Right kidney (tissue), 9 donors: Measurements from ENCODE around the gene ABCG1.
"Not testable (repeated sequence)": the region's sequence is repeated elsewhere in the genome, so short reads cannot be mapped to it uniquely, and the experiment has no call there.

ENCODE experiments used
- DNase-seq: peaks from one replicate; pipeline ENCODE4 v3.0.0-alpha.2; 2016
- long read RNA-seq, 8 donors: transcript quantifications; one replicate each; lab custom pipeline, GENCODE V29; 2026

The ABCG1 gene
- long read RNA-seq, donor 1, partial matches to known transcripts, result 0 of 1 reads
- long read RNA-seq, donor 1, other reads (novel, unspliced or antisense), result 0 of 1 reads
- long read RNA-seq, donor 2, partial matches to known transcripts, result 6 of 7 reads
- long read RNA-seq, donor 2, other reads (novel, unspliced or antisense), result 0 of 7 reads
- long read RNA-seq, donor 3, result 0 reads
- long read RNA-seq, donor 4, partial matches to known transcripts, result 9 of 10 reads
- long read RNA-seq, donor 4, other reads (novel, unspliced or antisense), result 0 of 10 reads
- long read RNA-seq, donor 5, partial matches to known transcripts, result 0 of 2 reads
- long read RNA-seq, donor 5, other reads (novel, unspliced or antisense), result 0 of 2 reads
- long read RNA-seq, donor 6, partial matches to known transcripts, result 0 of 3 reads
- long read RNA-seq, donor 6, other reads (novel, unspliced or antisense), result 0 of 3 reads
- long read RNA-seq, donor 7, partial matches to known transcripts, result 0 of 4 reads
- long read RNA-seq, donor 7, other reads (novel, unspliced or antisense), result 0 of 4 reads
- long read RNA-seq, donor 8, partial matches to known transcripts, result 0 of 3 reads
- long read RNA-seq, donor 8, other reads (novel, unspliced or antisense), result 0 of 3 reads

GRCh38 chr21:42218836-42219605 is at the start of gene ABCG1:
Gene ABCG1 (plus strand): TSS chr21:42219140. CDS start chr21:42219263, 123 bp downstream.
- peak; percentile 62 for DNase-seq

- DNase-seq, result no peak
Measured at GRCh38 chr21:42169758-42170157, 49.2 kb upstream of the ABCG1 start.

GRCh38 chr21:42171091-42172053 is 47.6 kb upstream of the ABCG1 start:
- DNase-seq, result no peak

- DNase-seq, result no peak
Measured at GRCh38 chr21:42172596-42173483, 46.1 kb upstream of the ABCG1 start.

GRCh38 chr21:42174173-42174572 is 44.8 kb upstream of the ABCG1 start:
- DNase-seq, result no peak

GRCh38 chr21:42175110-42175710 is 43.7 kb upstream of the ABCG1 start:
- DNase-seq, result no peak

GRCh38 chr21:42176859-42177258 is 42.1 kb upstream of the ABCG1 start:
- no peak for DNase-seq

- no peak for DNase-seq
Measured at GRCh38 chr21:42179316-42179715, 39.6 kb upstream of the ABCG1 start.

- not testable (repeated sequence) for DNase-seq
Measured at GRCh38 chr21:42180001-42180400, 38.9 kb upstream of the ABCG1 start.

GRCh38 chr21:42182713-42183371 is 36.1 kb upstream of the ABCG1 start:
- no peak for DNase-seq

- DNase-seq, result no peak
Measured at GRCh38 chr21:42183374-42184266, 35.3 kb upstream of the ABCG1 start.

GRCh38 chr21:42186591-42186990 is 32.3 kb upstream of the ABCG1 start:
- DNase-seq, result no peak

- DNase-seq, result no peak
Measured at GRCh38 chr21:42187976-42188653, 30.8 kb upstream of the ABCG1 start.

- DNase-seq, result no peak
Measured at GRCh38 chr21:42188663-42189062, 30.3 kb upstream of the ABCG1 start.

- no peak for DNase-seq
Measured at GRCh38 chr21:42189431-42189830, 29.5 kb upstream of the ABCG1 start.

GRCh38 chr21:42189860-42190485 is 29.0 kb upstream of the ABCG1 start:
- DNase-seq, result no peak

GRCh38 chr21:42190486-42190863 is 28.5 kb upstream of the ABCG1 start:
- no peak for DNase-seq

- DNase-seq, result no peak
Measured at GRCh38 chr21:42191064-42191463, 27.9 kb upstream of the ABCG1 start.
